GM21825 (cell line): ENCODE data around the gene PPP1R26.
"Not testable (repeated sequence)": the region's sequence is repeated elsewhere in the genome, so short reads cannot be mapped to it uniquely, and the experiment has no call there.

ENCODE experiments used
- ATAC-seq: cut with Tn5 transposase; IDR thresholded peaks from one replicate; pipeline ENCODE4 v1.9.1; 2021; ENCODE audit warnings: mild to moderate bottlenecking, moderate library complexity; ENCODE audit not compliant: unreplicated experiment

Gene PPP1R26

DNA sequence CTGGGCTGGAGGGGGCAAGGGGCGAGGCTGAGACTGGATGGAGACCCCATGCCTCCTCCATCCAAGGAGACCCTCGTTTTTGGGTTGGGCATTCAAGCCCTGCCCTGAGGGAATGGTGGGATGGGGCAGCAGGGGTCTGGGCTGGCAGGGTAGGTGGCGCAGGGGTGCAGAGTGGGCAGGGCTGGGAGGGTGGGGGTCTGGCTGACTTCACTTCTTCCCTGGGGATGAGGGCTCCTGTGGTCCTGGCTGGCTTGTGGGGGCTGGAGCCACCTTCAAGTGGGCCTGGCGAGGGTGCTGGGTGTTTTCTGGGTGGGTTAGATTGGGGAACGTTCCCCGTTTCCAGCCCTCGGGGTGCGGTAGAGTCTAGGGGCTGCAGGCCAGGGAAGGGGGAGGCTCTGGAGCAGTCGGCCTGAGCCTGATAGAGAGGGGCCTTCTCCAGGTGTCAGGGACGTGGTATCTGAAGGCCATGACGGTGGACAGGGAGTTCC is 42.1 kb downstream of the PPP1R26 start:
- no peak for ATAC-seq

DNA sequence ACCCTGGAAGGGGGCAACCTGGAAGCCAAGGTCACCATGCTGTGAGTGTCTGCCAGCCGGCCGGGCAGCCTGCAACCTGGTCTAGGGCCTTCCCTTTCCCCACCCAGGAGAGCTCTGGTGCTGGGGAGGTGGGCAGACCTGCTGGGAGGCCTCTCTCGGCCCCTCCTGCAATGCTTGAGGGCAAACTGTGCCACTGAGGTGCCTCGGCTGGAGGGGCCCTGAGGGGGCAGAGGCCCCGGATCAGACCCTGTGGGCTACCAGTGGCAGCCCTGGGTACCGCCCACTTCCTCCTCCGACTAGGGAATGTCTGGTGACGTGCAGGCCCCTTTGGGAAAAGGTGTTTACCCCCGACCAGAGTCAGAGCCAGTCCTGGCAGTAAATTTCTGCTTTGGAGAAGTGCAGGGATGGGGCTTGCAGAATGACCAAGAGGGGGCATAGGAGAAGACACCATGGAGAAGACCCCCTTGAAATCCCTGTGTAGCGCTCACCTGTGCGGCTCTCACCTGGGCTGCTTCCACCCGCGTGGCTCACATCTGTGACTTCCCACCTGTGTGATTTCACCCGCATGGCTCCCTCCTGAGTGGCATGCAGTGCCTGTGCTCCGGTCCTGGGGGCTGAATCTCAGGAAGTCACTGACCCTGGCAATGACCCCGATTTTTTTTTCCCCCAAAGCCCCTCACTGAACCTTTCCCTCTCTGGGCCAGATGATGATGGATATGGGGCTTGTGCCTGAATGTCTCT is 42.7 kb downstream of the PPP1R26 start:
- no peak for ATAC-seq

DNA sequence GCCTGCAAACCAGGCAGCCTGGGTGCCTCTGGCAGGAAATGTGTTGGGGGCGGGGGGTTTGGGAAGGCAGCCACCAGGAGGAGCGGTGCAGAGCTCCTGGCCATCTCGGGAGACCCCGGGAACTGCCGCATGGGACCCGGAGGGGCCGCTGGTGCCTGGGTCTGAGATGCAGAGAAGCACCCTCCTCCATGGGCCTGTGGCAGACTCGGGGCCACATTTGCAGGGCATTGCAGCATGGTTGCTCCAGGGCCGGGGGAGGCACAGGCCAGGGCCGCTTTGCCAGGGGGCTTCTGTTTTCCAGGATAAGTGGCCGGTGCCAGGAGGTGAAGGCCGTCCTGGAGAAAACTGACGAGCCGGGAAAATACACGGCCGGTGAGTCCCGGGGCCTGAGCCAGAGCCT is 43.3 kb downstream of the PPP1R26 start:
- ATAC-seq: no peak

DNA sequence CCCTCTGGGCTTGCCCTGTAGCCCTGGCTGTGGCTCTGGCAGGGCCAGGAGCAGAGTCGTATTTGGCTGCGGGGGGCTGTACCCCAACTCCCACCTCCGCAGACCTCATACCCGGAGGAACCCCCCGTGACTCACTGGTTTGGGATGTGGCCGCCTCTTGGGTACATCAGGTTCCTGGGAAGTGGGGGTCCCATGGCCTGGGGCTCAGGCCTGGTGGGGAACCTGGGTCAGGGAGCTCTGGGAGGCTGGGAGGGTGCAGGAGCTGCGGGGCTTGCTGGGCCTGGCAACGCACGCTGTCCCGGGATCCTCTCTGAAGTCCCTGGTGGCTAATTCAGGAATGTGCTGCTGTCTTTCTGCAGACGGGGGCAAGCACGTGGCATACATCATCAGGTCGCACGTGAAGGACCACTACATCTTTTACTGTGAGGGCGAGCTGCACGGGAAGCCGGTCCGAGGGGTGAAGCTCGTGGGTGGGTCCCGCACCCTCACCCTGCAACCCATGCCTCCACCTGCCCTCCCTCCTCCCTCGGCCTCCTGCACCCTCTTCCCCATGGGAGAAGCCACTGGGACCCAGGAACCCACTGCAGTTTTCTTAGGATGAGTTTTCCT is 44.0 kb downstream of the PPP1R26 start:
- no peak for ATAC-seq

DNA sequence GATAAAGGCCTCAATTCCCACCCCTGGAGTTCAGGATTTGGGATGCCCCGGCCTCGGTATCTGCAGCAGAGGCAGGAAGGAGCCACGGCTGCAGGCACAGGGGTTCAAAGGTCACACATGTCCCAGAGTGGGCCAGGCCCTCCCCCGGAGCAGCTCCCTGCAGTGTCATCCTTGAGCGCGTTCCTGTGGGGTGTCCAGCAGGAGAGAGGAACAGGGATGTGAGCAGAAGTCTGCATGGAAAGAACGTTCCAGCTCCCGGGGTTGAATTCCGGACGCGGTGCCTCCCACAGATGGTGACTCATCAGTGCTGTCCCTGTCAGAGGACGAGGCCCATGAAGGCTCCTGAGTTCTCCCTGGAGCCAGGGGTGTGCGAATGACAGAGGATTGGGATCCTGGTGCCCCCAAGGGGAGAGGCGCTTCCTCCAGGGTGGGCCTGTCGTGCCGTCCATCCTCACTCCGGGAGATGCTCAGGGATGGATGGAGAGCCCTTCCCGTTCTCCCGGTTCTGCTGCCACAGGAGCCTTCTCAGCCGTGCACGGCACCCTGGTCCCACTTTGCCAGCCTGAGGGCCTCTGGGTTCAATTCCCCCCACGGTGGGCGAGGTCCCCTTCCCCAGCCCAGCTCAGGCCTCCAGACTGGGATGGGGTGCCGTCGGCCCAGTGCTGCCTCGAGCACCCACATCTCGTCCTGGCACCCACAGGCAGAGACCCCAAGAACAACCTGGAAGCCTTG is 44.7 kb downstream of the PPP1R26 start:
- ATAC-seq: no peak

DNA sequence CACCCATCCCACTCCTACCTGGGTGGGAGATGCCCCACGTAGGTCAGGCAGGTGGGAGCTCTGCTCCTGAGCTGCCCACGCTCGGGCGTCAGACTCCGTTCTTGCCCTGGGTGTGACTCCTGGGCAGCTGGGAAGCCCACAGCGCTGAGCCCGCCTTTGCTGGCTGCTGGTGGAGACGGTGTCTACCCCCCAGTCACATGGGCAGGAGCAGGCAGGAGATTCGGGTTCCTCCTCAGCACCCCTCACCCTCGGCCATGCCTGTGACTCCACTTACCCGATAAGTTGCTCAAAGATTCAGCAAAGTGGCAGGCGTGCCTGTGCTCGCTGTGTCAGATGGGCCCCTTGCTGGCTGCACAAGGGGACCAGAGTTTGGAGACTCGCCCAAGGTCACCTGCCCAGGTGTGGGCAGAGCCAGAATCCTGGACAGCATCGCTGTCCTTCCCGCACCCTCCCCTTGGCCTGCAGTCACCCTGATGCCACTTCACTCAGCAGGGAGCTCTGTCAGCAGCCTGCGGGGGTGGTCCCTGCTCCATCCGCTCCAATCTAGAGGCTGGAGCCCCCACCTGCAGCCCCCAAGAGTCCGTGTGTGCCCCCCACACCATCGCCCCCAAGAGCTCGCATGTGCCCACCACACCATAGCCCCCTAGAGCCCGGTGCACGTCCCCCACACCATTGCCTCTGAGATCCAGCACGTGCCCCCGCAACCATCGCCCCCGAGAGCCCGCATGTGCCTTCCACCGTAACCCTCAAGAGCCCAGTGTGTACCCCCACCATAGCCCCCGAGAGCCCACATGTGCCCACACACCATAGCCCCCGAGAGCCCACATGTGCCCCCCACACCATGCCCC is 45.9 kb downstream of the PPP1R26 start:
- no peak for ATAC-seq

DNA sequence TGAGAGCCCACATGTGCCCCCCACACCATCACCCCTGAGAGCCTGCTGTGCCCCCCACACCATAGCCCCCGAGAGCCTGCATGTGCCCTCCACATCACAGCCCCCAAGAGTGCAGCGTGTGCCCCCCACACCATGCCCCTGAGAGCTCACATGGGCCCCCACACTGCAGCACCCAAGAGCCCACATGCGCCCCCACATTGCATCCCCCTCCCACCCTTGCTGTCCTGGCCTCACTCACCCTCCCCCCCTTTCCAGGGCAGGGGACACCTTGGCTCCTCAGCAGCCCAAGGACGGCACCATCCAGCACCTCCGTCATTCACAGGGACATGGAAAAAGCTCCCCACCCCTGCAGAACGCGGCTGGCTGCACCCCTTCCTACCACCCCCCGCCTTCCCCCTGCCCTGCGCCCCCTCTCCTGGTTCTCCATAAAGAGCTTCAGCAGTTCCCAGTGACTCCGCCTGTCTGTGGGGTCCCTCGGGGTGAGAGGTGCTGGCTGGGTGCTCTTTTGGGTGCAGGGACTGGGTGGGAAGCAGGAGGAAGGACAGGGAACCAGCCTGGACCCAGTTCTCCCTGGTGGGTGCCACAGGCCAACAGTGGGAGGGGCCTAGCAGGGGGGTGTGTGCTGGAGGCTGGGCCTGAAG is 46.6 kb downstream of the PPP1R26 start:
- no peak for ATAC-seq

DNA sequence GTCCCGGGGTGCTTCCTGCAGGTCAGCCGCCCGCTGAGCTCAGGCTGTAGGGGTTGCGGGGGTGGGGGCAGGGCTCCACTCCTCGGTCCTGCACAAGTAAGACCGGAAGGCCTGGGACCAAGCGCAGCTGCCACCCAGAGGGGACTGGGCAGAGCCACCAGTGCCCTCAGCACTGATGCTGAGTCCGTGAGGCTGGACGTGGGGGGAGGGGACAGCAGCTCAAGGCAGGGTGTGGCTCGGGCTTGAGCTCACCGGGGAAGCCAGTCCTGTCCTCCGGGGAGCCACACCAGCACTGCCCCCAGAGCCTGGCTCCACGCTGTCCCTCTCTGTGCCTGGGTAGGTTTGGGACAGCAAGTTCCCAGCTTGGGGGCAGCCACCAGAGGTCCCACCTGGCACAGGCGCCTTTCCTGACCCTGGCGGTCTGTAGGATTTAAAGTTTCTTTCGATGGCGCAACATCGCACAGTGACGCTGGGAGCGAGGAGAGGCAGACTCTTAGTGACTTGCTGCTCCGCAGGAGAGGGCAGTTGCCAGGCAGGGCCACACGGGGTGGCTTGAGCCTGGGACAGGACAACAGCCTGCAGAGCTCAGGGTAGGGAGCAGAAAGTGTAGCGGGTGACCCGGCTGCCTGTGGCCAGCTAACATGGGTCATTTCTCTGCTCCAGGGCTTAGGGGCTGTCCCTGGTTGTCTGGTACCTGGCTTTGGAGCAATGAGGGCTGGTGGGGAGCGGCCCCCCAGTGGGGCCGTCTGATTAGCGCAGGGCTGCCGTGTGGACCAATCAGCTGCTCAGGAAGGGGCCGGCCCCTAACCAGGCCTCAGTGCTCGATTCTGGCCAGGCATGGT is 47.4 kb downstream of the PPP1R26 start:
- ATAC-seq: no peak

DNA sequence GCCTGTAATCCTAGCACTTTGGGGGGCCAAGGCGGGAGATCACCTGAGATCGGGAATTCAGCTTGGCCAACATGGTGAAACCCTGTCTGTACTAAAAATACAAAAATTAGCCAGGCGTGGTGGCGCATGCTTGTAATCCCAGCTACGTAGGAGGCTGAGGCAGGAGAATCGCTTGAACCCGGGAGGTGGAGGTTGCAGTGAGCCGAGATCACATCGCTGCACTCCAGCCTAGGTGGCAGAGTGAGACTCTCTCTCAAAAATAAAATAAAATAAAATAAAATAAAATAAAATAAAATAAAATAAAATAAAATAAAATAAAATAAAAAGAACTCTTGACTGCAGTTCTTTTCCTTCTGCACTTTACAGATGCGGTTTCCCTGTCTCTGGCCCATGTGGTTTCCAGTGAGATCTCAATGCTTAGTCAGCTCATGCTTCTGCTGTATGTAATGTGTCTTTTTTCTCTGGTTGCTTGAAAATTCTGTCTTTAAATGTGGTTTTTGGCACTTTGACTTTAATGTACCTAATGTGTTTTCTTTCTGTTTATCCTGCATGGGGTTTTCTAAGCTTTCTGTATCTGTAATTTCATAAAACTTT is 49.4 kb downstream of the PPP1R26 start:
- not testable (repeated sequence) for ATAC-seq

DNA sequence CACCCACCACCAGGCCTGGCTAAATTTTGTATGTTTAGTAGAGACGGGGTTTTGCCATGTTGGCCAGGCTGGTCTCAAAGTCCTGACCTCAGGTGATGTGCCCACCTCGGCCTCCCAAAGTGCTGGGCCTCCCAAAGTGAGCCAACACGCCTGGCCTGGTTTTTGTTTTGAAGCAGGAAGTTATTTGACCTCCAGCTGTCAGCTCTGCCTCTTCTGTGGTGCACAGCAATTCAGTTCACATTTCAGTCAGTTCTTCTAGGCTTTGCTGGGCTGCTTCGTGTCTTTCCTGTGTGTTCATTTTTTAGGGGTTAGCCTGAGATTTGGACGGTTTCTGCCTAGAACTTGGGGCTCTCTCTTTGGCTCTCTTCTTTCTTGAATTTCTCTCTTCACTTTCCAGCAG is 50.6 kb downstream of the PPP1R26 start:
- ATAC-seq: no peak

DNA sequence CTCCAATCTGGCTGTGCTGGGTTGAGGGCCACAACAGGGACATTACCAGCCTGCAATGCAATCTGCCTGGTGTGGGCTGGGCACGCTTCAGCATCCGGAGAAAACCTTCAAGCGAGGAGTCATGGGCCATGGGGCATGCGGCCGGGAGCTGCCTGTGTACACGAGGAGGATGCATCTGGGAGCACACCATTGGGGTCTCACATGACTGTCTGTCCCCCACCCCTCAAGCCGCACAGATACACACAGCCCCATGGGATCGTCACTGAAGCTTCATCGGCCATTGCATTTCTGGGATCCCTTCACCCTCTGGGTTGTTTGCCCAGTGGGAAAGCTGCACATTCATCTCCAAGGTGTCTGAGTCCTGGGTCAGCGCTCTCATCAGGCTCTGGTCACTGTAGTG is 51.5 kb downstream of the PPP1R26 start:
- no peak for ATAC-seq

DNA sequence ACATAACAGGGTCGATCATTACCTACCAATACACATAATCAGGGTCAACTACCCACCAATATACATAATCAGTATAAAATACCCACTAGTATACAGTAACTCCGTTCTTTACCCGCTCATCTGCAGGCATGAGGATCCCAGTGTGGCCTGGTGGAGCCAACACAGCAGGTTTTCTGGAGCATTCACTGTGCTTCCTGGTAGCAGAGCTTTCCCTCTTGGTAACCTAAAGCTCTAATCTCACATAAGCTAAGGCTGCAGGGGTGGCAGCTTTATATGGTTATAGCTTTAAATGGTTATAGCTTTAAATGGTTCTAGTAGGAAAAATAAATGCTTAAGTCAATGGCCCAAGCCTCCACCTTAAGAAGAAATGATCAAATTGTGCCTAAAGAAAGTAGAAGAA is 53.5 kb downstream of the PPP1R26 start:
- ATAC-seq: no peak

DNA sequence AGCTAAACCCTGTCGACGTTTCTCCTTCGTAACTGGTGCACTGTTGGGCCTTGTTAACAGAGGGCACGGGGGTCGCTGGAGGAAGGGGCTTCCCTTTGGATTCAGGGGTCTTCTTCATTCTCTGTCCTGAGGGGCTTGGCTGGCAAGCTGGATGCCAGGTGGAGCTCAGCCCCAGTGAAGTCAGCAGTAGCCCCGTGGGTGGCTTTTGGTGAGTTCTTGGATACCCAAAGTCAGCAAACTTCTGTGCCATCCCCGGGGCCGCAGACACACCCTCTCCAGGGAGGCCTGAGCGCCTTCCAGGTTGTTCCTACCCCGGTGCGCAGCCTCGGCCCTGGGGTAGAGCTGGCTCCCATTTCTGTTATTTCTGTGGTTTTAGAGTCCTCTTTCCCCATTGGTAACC is 54.1 kb downstream of the PPP1R26 start:
- ATAC-seq: no peak

DNA sequence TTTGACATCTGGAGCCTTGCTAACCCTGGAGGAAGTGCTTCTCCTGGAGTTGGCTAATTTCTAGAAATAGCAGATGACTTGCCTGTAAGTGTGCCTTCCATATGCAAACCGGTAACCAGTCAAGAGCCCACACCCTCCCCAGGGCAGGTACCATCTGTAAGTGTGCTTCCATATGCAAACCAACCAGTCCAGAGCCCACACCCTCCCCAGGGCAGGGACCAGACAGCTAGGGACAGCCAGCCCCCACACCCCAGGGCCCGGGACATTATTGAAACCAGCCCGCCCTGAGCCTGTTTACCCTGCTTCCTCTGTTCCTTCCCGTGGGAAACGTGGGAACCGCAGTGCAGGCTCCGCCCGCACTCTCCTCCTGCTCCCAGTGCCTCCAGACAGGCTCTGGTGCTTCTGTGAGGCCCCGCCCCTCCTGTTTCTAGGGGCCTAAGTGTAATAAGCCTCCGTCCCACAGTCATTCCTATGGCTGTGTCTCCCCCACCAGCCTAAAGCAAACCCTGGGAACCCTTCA is 54.7 kb downstream of the PPP1R26 start:
- not testable (repeated sequence) for ATAC-seq

DNA sequence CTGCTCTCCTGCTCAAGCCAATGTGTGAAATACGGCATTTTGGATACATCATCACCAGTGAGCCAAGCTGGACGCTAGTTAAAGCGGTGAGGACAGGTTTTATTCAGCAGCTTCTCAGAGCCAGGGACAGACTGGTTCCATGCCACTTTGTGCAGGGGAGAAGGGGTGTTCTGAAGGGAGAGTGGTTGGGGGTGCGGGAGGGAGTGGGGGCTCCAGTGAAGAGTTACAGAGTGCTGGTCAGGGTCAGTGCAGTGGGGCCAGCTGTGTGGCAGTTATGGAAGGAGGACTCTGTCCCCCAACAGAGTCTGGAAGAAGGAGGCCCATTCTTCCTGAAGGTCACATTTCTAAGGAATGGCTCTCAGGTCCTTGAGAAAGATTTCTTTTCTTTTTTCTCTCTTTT is 55.2 kb downstream of the PPP1R26 start:
- not testable (repeated sequence) for ATAC-seq

DNA sequence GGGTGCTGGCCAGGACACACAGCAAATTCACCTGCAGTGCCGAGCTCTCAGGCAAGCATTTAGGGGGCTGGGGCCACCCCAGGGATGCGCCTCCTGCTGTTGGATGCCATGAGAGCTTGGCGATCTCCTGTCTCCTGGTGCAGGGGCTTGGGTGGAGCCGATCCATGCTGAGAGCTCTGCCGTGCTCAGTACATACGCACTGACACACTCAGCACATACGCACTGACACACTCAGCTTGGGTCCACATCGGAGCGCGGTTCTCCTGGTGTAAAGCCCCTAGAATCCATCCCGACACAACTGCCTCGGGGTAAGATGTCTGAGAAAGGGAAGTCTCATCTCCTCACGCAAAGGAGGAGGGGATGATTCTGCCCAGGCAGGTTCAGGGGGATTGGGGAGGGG is 56.0 kb downstream of the PPP1R26 start:
- not testable (repeated sequence) for ATAC-seq

DNA sequence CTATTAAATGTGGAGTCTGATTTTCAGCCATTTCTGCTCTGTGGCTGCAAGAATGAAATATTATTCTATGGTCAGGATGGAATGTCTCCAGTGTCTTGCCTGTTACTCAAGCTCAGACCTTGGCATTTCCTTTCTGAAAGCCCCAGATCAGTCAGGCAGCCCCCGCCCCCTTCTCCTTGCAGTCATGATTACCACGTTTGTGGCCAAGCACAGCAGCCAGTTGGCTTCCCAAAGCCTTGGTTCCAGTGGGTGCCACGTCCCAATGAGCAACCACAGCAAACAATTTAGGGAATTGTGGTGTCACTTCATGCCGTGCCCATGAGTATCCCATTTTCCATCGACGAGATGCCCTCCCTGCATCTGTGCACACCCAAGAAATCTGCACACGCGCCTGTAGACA is 56.6 kb downstream of the PPP1R26 start:
- ATAC-seq: no peak
